Measurements from ENCODE around the gene NFIB.

The NFIB gene

DNA sequence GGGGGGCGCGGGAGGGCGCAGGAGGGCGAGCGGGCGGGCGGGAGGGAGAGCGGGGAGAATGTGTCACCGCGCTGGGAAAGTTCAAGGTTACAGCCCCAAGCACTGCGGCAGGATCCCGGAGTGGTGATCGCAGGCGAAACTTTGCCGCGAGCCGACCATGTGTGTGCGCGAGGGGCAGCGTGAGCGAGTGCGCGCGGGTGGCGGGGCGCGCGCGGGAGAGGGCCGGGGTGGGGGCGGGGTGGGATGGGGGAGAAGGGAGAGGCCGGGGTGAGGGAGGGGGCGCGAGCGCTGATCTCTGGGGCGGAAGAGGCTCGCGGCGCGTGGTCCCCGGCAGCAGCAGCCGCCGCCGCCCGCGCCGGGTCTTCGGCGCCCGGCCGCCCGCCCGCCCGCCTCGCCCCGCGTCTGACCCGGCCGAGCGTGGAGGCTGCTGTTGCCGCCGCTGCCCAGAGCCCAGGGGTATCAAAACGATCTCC is at the start of gene NFIB:
Gene NFIB (minus strand): TSS at position 191 of the 473 bp plus-strand sequence. CDS start 630 bp downstream, outside the sequence.
- ATAC-seq, result no peak
- peaks cover 54% of the 10 kb centered on the region for H3K27me3 Mint-ChIP-seq
- H3K36me3 Mint-ChIP-seq, result no peaks in the 10 kb centered on the region
- peaks cover 20% of the 10 kb centered on the region for H3K4me1 Mint-ChIP-seq
- no peaks in the 10 kb centered on the region for H3K9me3 Mint-ChIP-seq
- no peak within 1 kb of the TSS for H3K27ac Mint-ChIP-seq
- peak within 1 kb of the TSS; percentile 77 for H3K4me3 Mint-ChIP-seq

DNA sequence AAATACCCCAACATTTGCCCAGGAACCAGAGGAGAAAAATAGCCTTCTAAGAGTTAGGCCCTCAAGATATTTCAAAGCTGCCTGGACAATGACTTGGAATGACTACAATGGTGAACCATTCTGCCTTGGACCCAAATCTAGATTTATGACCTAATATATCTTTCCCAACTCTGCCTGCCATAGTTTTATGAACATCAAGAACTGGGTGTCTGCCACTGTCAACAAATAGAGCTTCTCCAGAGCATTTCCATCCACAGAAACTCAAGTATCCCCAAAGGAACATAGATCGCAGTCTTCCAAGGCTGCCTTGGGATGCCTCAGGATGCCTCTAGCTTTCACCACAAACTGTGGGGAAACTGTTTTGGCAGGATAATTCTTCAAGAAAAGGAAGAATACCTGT is 48.2 kb upstream of the NFIB start:
- H3K36me3 Mint-ChIP-seq, result no peaks in the 10 kb centered on the region
- no peak overlapping the region for H3K4me3 Mint-ChIP-seq
- peaks cover 1% of the 10 kb centered on the region for H3K9me3 Mint-ChIP-seq
- ATAC-seq, result no peak
- peaks cover 9% of the 10 kb centered on the region for H3K27me3 Mint-ChIP-seq
- H3K27ac Mint-ChIP-seq, result no peak overlapping the region
- no peaks in the 10 kb centered on the region for H3K4me1 Mint-ChIP-seq

DNA sequence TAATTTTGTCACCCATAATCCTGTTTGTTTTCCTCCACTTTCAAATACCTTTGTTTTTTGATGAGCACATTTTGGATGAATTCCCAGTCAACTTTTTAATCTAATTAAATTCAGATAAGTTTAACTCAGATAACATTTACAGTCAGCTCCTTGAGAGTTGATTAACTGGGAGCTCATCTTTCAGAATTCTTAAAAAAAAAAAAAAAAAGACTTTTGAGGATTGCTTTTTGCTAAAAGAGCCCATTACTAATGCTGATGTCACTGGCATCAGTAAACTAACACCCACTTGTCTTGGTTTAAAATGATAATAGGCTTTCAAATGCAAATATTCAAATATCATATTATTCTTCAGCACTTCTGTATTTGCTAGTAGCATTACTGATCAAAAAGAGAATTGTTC is 47.1 kb upstream of the NFIB start:
- Mint-ChIP-seq H3K27me3 (peaks cover 9% of the 10 kb centered on the region), H3K9me3 (no peaks in the 10 kb centered on the region), H3K27ac (no peak overlapping the region), H3K36me3 (no peaks in the 10 kb centered on the region), H3K4me3 (no peak overlapping the region), H3K4me1 (no peaks in the 10 kb centered on the region)
- ATAC-seq, result no peak

DNA sequence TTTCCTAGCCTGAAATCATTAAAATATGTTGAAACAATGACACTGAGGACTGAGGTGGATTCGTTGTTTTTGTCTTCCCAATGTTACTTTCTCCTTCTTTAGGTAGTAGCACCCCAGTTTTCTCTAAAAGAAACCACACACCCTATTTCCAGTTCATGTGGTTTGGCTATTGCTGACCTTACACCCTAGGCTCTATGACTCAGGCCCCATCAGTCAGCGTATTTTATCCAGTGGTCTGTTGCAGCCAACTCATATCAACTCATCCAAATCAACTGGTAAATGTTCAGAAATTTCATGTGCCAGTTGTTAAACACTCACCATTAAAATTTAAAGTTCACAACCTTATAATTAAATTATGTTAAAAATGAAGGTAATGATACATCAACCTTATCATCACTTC is 44.6 kb upstream of the NFIB start:
- Mint-ChIP-seq H3K27ac (no peak overlapping the region), H3K9me3 (no peaks in the 10 kb centered on the region)

DNA sequence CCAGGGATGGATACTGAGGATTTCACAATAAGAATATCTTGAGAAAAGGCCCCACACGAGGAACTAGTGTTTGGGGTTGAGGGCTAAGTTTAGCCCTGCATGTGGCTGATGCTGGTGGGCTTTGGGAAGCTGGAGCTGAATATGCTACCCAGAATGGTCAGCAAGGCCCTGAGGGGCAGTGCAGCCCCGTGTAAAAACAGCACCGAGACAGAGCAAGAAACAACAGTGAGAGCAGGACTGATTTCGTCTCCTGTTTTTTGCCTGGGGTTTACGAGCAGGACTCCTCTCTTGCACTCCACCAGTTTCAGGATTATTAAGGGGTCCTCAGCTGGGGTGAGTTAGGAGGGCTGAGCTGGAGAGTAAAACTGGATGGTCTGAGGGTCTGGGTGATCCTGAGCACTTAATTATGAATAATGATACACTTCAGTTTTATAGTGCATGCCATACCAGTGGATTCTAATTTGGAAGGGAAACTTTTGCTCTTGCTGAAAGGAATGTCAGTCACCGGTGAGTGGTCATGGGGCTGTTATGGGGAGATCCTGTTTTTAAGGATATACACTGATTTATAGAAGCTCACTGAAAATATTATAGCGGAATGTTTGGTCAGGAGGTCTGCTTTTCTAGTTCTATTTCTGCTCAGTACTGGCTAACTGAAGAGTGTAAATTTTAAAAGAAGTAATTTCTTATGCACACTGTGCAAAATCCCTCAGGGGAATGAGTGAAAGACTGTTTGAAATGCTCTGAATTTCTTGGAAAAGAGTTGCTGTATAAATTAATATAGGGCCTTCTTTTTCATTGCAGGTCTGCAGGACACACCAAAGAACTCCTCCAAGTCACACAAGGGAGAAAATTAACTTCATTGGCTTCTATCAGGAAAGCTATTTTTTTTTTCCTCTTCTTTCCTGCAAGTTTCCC is 42.7 kb upstream of the NFIB start:
- Mint-ChIP-seq H3K27ac (no peak overlapping the region), H3K27me3 (peaks cover 32% of the 10 kb centered on the region), H3K36me3 (no peaks in the 10 kb centered on the region), H3K9me3 (no peaks in the 10 kb centered on the region), H3K4me1 (peaks cover 9% of the 10 kb centered on the region), H3K4me3 (no peak overlapping the region)
- no peak for ATAC-seq

More for the DNA sequence above, 44.6 kb upstream of the NFIB start:
- H3K27me3 Mint-ChIP-seq, result peaks cover 17% of the 10 kb centered on the region
- H3K36me3 Mint-ChIP-seq, result no peaks in the 10 kb centered on the region
- H3K4me3 Mint-ChIP-seq, result no peak overlapping the region
- H3K4me1 Mint-ChIP-seq, result peaks cover 3% of the 10 kb centered on the region
- ATAC-seq, result no peak

DNA sequence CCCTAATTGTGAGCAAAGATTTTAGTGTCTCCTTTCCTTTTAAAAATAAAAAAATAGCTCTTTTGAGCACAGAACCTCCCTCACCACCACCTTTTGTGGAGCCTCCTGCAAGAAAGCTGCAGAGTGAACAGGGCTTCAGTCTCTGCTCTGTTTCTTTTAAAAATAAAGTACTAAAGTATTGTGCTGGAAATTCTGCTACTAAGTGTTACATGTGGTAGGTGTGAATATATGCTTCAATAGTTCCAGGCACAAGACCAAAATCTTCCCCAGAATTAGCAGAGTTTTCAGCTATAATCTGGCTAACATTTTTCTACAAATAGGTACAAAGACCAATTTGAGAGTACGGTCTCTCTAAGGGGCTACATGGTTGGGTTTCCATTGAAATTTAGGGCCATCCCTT is 40.3 kb upstream of the NFIB start:
- Mint-ChIP-seq H3K4me3 (no peak overlapping the region), H3K9me3 (no peaks in the 10 kb centered on the region), H3K36me3 (no peaks in the 10 kb centered on the region), H3K27me3 (peaks cover 32% of the 10 kb centered on the region), H3K27ac (no peak overlapping the region), H3K4me1 (peaks cover 16% of the 10 kb centered on the region)
- ATAC-seq, result no peak

DNA sequence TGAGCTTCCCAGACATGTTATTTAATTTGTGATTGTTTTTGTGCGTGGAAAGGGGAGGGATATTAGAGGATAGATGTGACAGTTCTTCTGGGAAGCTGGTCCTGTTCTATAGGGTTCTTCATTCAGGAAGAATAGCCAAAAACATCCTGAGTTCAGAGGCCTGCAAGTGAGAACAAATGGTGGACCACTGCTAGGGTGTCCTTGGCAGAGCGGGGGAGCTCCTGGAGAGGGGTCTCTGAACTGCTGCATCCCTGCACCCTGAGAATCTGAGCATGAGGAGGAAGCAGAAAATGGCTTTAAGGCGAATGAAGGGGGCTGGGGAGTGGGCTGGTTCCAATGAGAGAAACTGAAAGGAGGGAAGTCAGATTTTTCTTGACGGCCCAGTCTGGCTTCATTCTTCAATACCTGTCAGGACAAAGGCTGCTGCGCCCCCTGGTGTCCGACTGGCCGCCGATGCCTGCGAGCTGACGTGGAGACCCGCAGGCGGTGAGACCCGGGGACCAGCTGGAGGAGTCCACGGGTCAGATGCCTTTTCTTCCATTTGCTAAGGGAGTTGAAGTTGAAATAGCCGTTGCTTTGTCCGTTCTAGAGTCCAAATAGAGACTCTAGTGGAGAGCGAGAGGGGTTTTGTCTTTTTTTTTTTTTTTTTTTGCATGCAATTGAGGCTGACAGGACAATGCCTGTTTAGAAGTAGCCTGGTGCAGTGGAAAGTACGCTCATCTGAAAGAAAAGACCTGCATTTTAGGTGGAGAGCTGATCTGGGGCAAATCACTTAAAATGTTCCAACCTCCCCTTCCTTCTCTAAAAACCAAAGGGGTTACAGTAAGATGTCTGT is 39.5 kb upstream of the NFIB start:
- Mint-ChIP-seq H3K4me3 (no peak overlapping the region), H3K27ac (no peak overlapping the region), H3K9me3 (no peaks in the 10 kb centered on the region), H3K27me3 (peaks cover 32% of the 10 kb centered on the region), H3K4me1 (peaks cover 22% of the 10 kb centered on the region), H3K36me3 (no peaks in the 10 kb centered on the region)
- peak; percentile 59 for ATAC-seq

DNA sequence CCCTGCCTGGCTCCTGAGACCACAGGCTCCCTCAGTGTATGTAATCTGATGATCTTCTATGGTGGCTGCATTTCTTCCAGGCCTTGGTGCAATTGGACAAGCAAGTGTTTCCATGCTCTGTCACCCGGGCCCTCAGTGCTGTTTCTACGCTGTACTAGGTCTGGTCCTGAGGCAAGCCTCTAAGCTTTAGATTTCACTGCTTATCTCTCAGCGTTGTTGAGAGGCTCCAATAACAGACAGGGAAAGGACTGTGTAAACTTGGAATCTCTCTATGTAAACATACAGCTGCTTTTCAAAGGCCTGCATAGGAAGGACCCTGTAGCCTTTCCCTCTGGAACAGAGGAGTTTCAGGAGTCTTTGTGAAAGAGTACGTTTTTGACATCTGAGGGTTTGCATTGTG is 38.6 kb upstream of the NFIB start:
- H3K27ac Mint-ChIP-seq, result no peak overlapping the region
- ATAC-seq, result no peak
- H3K4me1 Mint-ChIP-seq, result peaks cover 22% of the 10 kb centered on the region
- no peaks in the 10 kb centered on the region for H3K9me3 Mint-ChIP-seq
- no peak overlapping the region for H3K4me3 Mint-ChIP-seq
- no peaks in the 10 kb centered on the region for H3K36me3 Mint-ChIP-seq
- peaks cover 32% of the 10 kb centered on the region for H3K27me3 Mint-ChIP-seq

DNA sequence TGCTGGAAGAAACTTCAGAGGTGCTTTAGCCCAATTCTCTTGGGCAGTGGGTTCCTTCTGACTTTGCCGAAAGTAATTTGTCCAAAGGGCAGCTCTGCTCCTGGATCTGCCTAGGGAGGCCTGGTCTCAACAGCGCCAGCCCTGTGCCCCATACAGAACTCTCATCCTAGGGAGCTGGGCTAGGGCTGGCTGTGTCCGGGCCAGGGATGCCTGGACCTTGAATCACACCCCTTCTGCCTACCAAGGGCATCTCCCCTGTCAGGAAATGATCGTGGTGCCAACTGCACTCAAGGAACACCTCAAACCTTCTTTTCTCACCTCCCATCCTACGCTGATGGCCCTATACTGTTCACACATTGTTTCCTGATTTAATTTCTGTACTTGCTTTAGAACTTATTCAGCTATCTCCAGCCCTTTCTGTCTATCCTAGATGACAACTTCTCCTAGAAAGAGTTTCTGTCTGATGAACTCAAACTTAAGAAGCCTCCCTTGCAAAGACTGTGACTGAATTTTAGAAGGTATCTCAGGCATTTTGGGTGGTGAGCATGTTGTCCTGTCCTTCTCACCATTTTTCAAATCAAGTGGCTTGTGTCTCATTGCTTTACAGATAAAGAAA is 37.4 kb upstream of the NFIB start:
- peaks cover 32% of the 10 kb centered on the region for H3K27me3 Mint-ChIP-seq
- no peak for ATAC-seq
- H3K27ac Mint-ChIP-seq, result no peak overlapping the region
- no peaks in the 10 kb centered on the region for H3K36me3 Mint-ChIP-seq
- no peaks in the 10 kb centered on the region for H3K9me3 Mint-ChIP-seq
- no peak overlapping the region for H3K4me3 Mint-ChIP-seq
- H3K4me1 Mint-ChIP-seq, result peaks cover 22% of the 10 kb centered on the region

DNA sequence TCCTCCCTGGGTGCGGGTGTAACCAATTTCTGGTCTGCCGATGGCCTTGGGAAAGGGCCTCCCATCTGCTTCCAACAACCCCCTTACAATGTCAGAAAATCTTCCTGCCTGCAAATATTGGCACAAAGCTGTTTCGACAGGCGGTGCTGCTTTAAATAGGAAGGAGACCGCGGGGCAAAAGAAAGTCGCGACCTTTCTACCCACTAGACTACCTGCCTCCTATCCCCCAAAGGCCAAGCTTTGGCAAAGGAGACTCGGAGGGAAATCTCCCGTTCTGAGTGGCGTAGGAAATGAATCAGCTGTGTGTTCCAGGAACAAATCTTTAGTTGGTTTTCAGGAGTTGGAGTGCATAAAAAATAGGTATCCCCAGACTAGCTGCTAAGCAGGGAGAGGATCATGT is 36.8 kb upstream of the NFIB start:
- Mint-ChIP-seq H3K4me3 (no peak overlapping the region), H3K27me3 (peaks cover 32% of the 10 kb centered on the region), H3K4me1 (peaks cover 22% of the 10 kb centered on the region), H3K27ac (no peak overlapping the region), H3K36me3 (no peaks in the 10 kb centered on the region), H3K9me3 (no peaks in the 10 kb centered on the region)
- no peak for ATAC-seq

DNA sequence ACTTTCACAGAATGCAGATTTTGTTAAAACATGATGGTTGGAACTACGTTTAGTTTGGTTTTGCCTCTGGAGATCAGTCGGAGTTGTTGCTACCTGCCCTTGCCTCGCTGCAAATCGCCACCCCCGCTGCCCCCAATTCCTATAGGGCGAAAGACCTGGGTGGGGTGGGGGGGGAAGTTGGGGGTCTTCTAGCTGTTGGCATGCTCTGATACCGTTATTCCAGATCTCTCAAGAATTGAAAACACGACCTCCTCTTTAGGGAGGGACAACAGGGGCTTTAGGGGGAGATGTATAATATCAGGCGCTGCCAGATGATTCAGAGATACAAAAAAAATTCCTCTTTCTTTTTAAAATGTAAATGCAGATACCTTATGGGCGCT is 36.4 kb upstream of the NFIB start:
- no peak for ATAC-seq
- H3K27me3 Mint-ChIP-seq, result peaks cover 32% of the 10 kb centered on the region
- H3K4me3 Mint-ChIP-seq, result no peak overlapping the region
- H3K4me1 Mint-ChIP-seq, result peaks cover 22% of the 10 kb centered on the region
- no peaks in the 10 kb centered on the region for H3K36me3 Mint-ChIP-seq
- no peaks in the 10 kb centered on the region for H3K9me3 Mint-ChIP-seq
- H3K27ac Mint-ChIP-seq, result no peak overlapping the region

DNA sequence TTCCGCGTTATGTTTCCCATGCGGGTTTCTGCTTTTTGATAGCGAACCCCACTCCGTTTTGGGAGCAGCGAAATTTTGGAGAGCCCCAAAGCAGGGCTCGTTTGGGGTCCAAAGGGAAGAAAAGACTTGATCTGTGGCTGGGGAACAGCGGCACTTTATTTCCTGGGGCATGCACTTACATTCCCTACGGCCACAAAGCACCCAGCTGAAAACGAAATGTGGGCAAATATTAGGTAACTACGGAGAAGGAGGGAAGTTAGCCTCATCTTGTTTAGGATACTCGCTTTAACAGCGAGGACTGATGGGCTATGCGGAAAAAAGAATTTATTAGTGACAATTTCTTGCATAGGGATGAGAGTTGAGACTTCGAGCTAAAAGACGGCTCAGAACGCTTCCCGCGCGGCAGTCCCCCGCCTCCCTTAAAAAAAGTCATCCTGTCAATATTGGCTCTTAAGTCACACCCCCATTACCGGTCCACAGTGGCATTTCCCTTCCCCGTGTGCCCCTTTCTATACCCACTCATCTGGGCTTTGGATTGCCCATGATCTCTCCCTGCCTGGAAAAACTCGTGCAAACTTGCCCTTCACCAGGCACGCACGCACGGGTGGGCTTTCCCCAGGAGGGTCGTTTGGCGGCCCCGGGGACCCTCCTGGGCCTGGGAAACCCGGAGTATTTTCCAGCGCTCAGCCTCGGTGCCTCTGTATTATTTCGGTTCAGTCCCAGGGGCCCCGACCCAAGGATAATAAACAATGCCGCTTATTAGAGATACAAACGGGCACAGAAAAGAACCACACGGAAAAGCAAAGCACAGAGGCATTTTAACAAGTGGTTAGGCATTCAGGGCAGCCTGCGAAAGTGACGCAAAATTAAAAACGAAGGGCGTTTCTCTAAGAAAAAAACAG is 35.8 kb upstream of the NFIB start:
- no peak overlapping the region for H3K27ac Mint-ChIP-seq

DNA sequence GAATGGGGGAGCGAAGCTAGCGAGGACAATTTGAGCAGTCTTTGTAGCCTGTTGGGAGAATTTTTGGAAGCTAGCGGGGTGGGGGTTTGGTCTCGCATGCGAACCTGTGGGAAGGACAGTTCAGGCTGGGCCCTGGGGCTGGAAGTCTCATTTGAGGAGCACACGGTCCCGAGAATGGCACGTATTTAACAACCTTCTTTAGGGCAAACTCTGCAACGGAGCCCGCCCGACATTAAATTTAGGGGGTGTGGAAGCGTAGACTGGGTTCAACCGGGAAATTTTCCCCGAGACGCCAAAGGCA is 35.2 kb upstream of the NFIB start:
- no peak overlapping the region for H3K4me3 Mint-ChIP-seq
- ATAC-seq, result no peak
- no peaks in the 10 kb centered on the region for H3K9me3 Mint-ChIP-seq
- H3K36me3 Mint-ChIP-seq, result no peaks in the 10 kb centered on the region
- H3K4me1 Mint-ChIP-seq, result peaks cover 22% of the 10 kb centered on the region
- H3K27me3 Mint-ChIP-seq, result peaks cover 21% of the 10 kb centered on the region
- no peak overlapping the region for H3K27ac Mint-ChIP-seq

More for the DNA sequence above, 35.8 kb upstream of the NFIB start:
- H3K27me3 Mint-ChIP-seq, result peaks cover 27% of the 10 kb centered on the region
- peaks cover 22% of the 10 kb centered on the region for H3K4me1 Mint-ChIP-seq
- no peaks in the 10 kb centered on the region for H3K36me3 Mint-ChIP-seq
- H3K9me3 Mint-ChIP-seq, result no peaks in the 10 kb centered on the region
- no peak overlapping the region for H3K4me3 Mint-ChIP-seq
- ATAC-seq, result no peak

DNA sequence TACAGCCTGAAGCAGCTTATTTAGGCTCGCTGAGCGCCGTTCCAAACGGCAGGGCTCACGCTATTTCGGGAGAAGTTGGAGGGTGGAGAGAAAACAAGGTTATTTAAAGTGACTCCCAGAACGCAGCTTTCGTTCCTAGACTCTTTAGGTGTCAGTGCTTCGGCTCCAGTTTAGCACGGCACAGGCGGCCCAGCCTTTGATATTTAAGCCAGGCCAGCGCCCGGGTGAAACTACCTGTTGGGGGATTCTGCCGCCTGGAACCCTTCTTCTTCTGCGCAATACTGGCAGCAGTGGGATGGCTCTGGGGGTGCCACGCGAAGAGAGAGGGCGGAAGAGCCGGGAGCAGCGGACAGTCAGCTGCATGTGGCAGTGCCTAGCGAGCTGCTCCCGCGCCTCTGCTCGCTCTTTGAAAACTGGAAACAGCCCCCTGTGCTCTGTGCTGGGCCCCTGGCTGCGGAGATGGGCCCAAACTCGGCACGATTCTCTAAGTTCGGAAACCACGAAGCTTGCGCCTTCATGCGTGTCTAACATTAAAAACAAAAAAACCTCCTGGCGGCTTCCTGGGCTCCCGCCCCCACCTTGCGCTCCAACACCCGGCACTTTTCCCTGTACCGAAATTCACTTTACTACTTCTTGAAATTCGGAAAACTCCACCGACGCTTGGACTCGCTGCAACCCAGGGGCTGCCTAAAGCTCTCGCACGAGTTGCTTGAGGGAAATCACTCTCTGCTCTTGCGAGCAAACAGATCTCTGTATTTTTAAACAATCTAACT is 34.6 kb upstream of the NFIB start:
- peaks cover 15% of the 10 kb centered on the region for H3K27me3 Mint-ChIP-seq
- no peaks in the 10 kb centered on the region for H3K36me3 Mint-ChIP-seq
- H3K4me3 Mint-ChIP-seq, result no peak overlapping the region
- no peaks in the 10 kb centered on the region for H3K9me3 Mint-ChIP-seq
- ATAC-seq, result no peak
- H3K27ac Mint-ChIP-seq, result no peak overlapping the region
- peaks cover 19% of the 10 kb centered on the region for H3K4me1 Mint-ChIP-seq
